Measurements from ENCODE around the gene EYA2. TPM values are rescaled to one million over a fixed set of nuclear protein-coding genes. Genes with fewer than 3 reads are reported as not detected.
"Not testable (repeated sequence)": the region's sequence is repeated elsewhere in the genome, so short reads cannot be mapped to it uniquely, and the experiment has no call there.

Gene EYA2
- total RNA-seq, 1 experiment from 2014 or later: 0.74 TPM

- Histone ChIP-seq H3K27ac (ENCODE audit: insufficient read length, low read depth, low read length) (no peak overlapping the region), H2BK15ac (ENCODE audit: low read depth, low read length) (no peak overlapping the region), H3K14ac (ENCODE audit: insufficient read depth, low read length) (no peak overlapping the region), H3K4me1 (ENCODE audit: insufficient read depth, low read length) (no peaks in the 10 kb centered on the region), H4K20me1 (ENCODE audit: control insufficient read depth, insufficient read depth, insufficient read length) (no peaks in the 10 kb centered on the region), H2BK120ac (ENCODE audit: low read depth, low read length, poor library complexity, severe bottlenecking) (no peak overlapping the region), H3K79me1 (ENCODE audit: insufficient read depth, low read depth, low read length, poor library complexity, severe bottlenecking) (no peaks in the 10 kb centered on the region), H3K27me3 (ENCODE audit: insufficient read depth, low read length) (no peaks in the 10 kb centered on the region), H3K79me2 (ENCODE audit: insufficient read depth, low read length) (no peaks in the 10 kb centered on the region), H3K4me2 (ENCODE audit: insufficient read depth, insufficient read length, low read length) (no peak overlapping the region), H4K5ac (ENCODE audit: insufficient read length, low read depth, low read length) (no peak overlapping the region), H2AK5ac (ENCODE audit: insufficient read length, low read length) (no peak overlapping the region), H3K9me3 (ENCODE audit: control insufficient read depth, low read depth, low read length) (no peaks in the 10 kb centered on the region), H3K23me2 (ENCODE audit: insufficient read length, low read depth, low read length, poor library complexity, severe bottlenecking) (no peaks in the 10 kb centered on the region), H2BK20ac (ENCODE audit: low read depth, low read length, poor library complexity, severe bottlenecking) (no peak overlapping the region), H2AFZ (ENCODE audit: low read length) (no peak overlapping the region), H4K8ac (replicated peaks; ENCODE audit: insufficient read length, low read depth, low read length) (no peak overlapping the region), H3T11ph (ENCODE audit: low read length) (no peak overlapping the region), H3K23ac (ENCODE audit: insufficient read length, low read depth, low read length) (no peak overlapping the region), H3K4ac (ENCODE audit: low read depth, low read length) (no peak overlapping the region), H2BK12ac (ENCODE audit: insufficient read length, low read depth, low read length) (no peak overlapping the region), H4K91ac (ENCODE audit: insufficient read length, low read depth, low read length) (no peak overlapping the region), H2BK5ac (ENCODE audit: insufficient read length, low read length) (no peak overlapping the region), H3K18ac (ENCODE audit: insufficient read length, low read depth, low read length) (no peak overlapping the region), H3K9ac (ENCODE audit: extremely low read depth, insufficient read length, low read length) (no peak overlapping the region), H3K56ac (ENCODE audit: insufficient read length, low read depth, low read length) (no peak overlapping the region)
- TF ChIP-seq CTCF (conservative IDR thresholded peaks at IDR 0.05): no peak
- no peak for DNase-seq
- no peak overlapping the region for H3K4me3 Mint-ChIP-seq
- peaks cover 14 to 17% of the 10 kb centered on the region in 2 experiments for H3K4me1 Mint-ChIP-seq
- H3K9me3 Mint-ChIP-seq: peaks cover 4 to 5% of the 10 kb centered on the region in 2 experiments; a peak in 3 of 5 replicates
- H3K27ac Mint-ChIP-seq: peak overlapping the region in 1 of 3 experiments; percentile 55; a peak in 3 of 7 replicates
- WGBS (ENCODE audit: extremely low coverage, insufficient read length, low lambda C conversion rate): no CpG with 5 or more reads among the region's 11 CpGs
- peaks cover 0 to 5% (median 0%) of the 10 kb centered on the region in 3 experiments; a peak in 4 of 7 replicates for H3K36me3 Mint-ChIP-seq (ENCODE audit: insufficient read depth in 1 of 3, low read depth in 3 of 3)
- H3K27me3 Mint-ChIP-seq (ENCODE audit: low read depth): peaks cover 3% of the 10 kb centered on the region
Measured at GRCh38 chr20:46960536-46960935, 65.9 kb downstream of the EYA2 start.

GRCh38 chr20:46961968-46962367 lies 67.3 kb downstream of the EYA2 start:
- H3K27ac ChIP-seq (ENCODE audit: insufficient read length, low read depth, low read length); H3K4me2 ChIP-seq (ENCODE audit: insufficient read depth, insufficient read length, low read length); H3K9ac ChIP-seq (ENCODE audit: extremely low read depth, insufficient read length, low read length); H2BK15ac ChIP-seq (ENCODE audit: low read depth, low read length); H3K18ac ChIP-seq (ENCODE audit: insufficient read length, low read depth, low read length); H3K27ac Mint-ChIP-seq; H3K79me2 ChIP-seq (ENCODE audit: insufficient read depth, low read length); H2AK5ac ChIP-seq (ENCODE audit: insufficient read length, low read length); H3K4me3 Mint-ChIP-seq; H2BK12ac ChIP-seq (ENCODE audit: insufficient read length, low read depth, low read length); H3K27me3 ChIP-seq (ENCODE audit: insufficient read depth, low read length); H3K56ac ChIP-seq (ENCODE audit: insufficient read length, low read depth, low read length); H3T11ph ChIP-seq (ENCODE audit: low read length); H4K5ac ChIP-seq (ENCODE audit: insufficient read length, low read depth, low read length); H2BK5ac ChIP-seq (ENCODE audit: insufficient read length, low read length); H3K9me3 ChIP-seq (ENCODE audit: control insufficient read depth, low read depth, low read length); H3K27me3 Mint-ChIP-seq (ENCODE audit: low read depth); H3K36me3 Mint-ChIP-seq (ENCODE audit: insufficient read depth in 1 of 3, low read depth in 3 of 3); H3K4me1 ChIP-seq (ENCODE audit: insufficient read depth, low read length); H3K23ac ChIP-seq (ENCODE audit: insufficient read length, low read depth, low read length); H2AFZ ChIP-seq (ENCODE audit: low read length); H4K20me1 ChIP-seq (ENCODE audit: control insufficient read depth, insufficient read depth, insufficient read length); DNase-seq; H4K8ac ChIP-seq (replicated peaks; ENCODE audit: insufficient read length, low read depth, low read length); H2BK20ac ChIP-seq (ENCODE audit: low read depth, low read length, poor library complexity, severe bottlenecking); H3K9me3 Mint-ChIP-seq; H2BK120ac ChIP-seq (ENCODE audit: low read depth, low read length, poor library complexity, severe bottlenecking); H3K23me2 ChIP-seq (ENCODE audit: insufficient read length, low read depth, low read length, poor library complexity, severe bottlenecking); H4K91ac ChIP-seq (ENCODE audit: insufficient read length, low read depth, low read length); H3K79me1 ChIP-seq (ENCODE audit: insufficient read depth, low read depth, low read length, poor library complexity, severe bottlenecking); H3K14ac ChIP-seq (ENCODE audit: insufficient read depth, low read length); H3K4ac ChIP-seq (ENCODE audit: low read depth, low read length): not testable (repeated sequence)
- peaks cover 21 to 24% of the 10 kb centered on the region in 2 experiments for H3K4me1 Mint-ChIP-seq
- WGBS (ENCODE audit: extremely low coverage, insufficient read length, low lambda C conversion rate): no CpG with 5 or more reads among the region's 4 CpGs
